ENCODE results near the gene JARID2. TPM values are rescaled to one million over a fixed set of nuclear protein-coding genes. Genes with fewer than 3 reads are reported as not detected.

JARID2 gene
- total RNA-seq, 1 experiment from 2014 or later = 23.6 TPM

DNA sequence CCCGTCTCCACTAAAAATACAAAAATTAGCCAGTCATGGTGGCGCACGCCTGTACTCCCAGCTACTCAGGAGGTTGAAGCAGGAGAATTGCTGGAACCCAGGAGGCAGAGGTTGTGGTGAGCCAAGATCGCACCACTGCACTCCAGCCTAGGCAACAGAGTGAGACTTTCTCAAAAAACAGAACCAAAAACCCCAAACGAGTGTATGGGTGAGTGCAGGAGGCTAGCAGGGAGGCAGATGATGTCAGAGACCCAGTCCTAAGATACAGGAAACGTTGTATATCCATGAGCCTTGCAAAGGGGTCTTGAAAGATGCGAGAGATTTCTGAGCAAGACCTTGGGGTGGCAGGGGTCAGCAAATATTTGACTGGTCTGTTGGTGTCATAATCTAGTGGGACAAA lies 136.2 kb downstream of the JARID2 start:
- no peak overlapping the region for H3K4me2 ChIP-seq (ENCODE audit: low read length)
- H3K4me1 ChIP-seq (ENCODE audit: control insufficient read depth in 1 of 2, insufficient read depth in 2 of 2, low read length in 2 of 2) = no peaks in the 10 kb centered on the region
- H3K79me2 ChIP-seq (ENCODE audit: insufficient read depth, low read length) = peaks cover 82% of the 10 kb centered on the region
- intact Hi-C loops (cut with micrococcal nuclease) = no loop called here
- no peaks in the 10 kb centered on the region for H4K20me1 ChIP-seq (ENCODE audit: insufficient read depth)
- ATAC-seq = no peak
- H3K9me2 ChIP-seq (ENCODE audit: insufficient read depth) = no peaks in the 10 kb centered on the region
- no peaks in the 10 kb centered on the region for H3K27me3 ChIP-seq (ENCODE audit: insufficient read depth, low read length)
- no peak overlapping the region for H2AFZ ChIP-seq (ENCODE audit: low read depth, low read length, poor library complexity, severe bottlenecking)
- DNase-seq (ENCODE audit: low read depth, low spot score) = no peak
- ChIA-PET RAD21 (ENCODE audit: low non-redundant PET in 1 of 2, low total read pairs in 2 of 2, uncharacterized antibody in 2 of 2, unreplicated experiment in 2 of 2) (no interaction called here), POLR2A (no interaction called here), CTCF (no interaction called here)
- no peak overlapping the region for H3K27ac ChIP-seq (ENCODE audit: low read depth, low read length)
- no peaks in the 10 kb centered on the region for H3K36me3 ChIP-seq (ENCODE audit: control insufficient read depth in 1 of 2, insufficient read depth in 2 of 2, low read length in 2 of 2)
- no peak overlapping the region for H3K4me3 ChIP-seq (replicated peaks in 1 of 2; ENCODE audit: low read depth in 1 of 2, low read length in 2 of 2)
- BruUV-seq (replicated peaks) = no TSS peak
- no peak for TF ChIP-seq CEBPB (IDR thresholded peaks at IDR 0.05; ENCODE audit: low read depth)
- no peaks in the 10 kb centered on the region for H3K9me3 ChIP-seq (ENCODE audit: control insufficient read depth in 1 of 2, insufficient read depth in 1 of 2, low read depth in 1 of 2, low read length in 2 of 2)
- H3K9ac ChIP-seq (ENCODE audit: low read length) = no peak overlapping the region

- CTCF ChIA-PET = no interaction called here
- POLR2A ChIA-PET = no interaction called here
- Histone ChIP-seq H3K9me3 (ENCODE audit: control insufficient read depth in 1 of 2, insufficient read depth in 1 of 2, low read depth in 1 of 2, low read length in 2 of 2) (no peaks in the 10 kb centered on the region), H3K4me1 (ENCODE audit: control insufficient read depth in 1 of 2, insufficient read depth in 2 of 2, low read length in 2 of 2) (no peaks in the 10 kb centered on the region), H4K20me1 (ENCODE audit: insufficient read depth) (no peaks in the 10 kb centered on the region), H3K36me3 (ENCODE audit: control insufficient read depth in 1 of 2, insufficient read depth in 2 of 2, low read length in 2 of 2) (no peaks in the 10 kb centered on the region), H3K9ac (ENCODE audit: low read length) (no peak overlapping the region), H2AFZ (ENCODE audit: low read depth, low read length, poor library complexity, severe bottlenecking) (no peak overlapping the region), H3K4me2 (ENCODE audit: low read length) (no peak overlapping the region), H3K9me2 (ENCODE audit: insufficient read depth) (no peaks in the 10 kb centered on the region), H3K27me3 (ENCODE audit: insufficient read depth, low read length) (no peaks in the 10 kb centered on the region), H3K27ac (ENCODE audit: low read depth, low read length) (no peak overlapping the region), H3K4me3 (replicated peaks in 1 of 2; ENCODE audit: low read depth in 1 of 2, low read length in 2 of 2) (no peak overlapping the region), H3K79me2 (ENCODE audit: insufficient read depth, low read length) (peaks cover 83% of the 10 kb centered on the region)
- no TSS peak for BruUV-seq (replicated peaks)
- DNase-seq (ENCODE audit: low read depth, low spot score) (no peak), ATAC-seq (no peak)
- intact Hi-C loops (cut with micrococcal nuclease) = no loop called here
- TF ChIP-seq SIN3A (IDR thresholded peaks at IDR 0.05; ENCODE audit: low read depth) (no peak), ATF3 (IDR thresholded peaks at IDR 0.05) (no peak), SP1 (IDR thresholded peaks at IDR 0.05; ENCODE audit: low read depth) (no peak), SRF (IDR thresholded peaks at IDR 0.05; ENCODE audit: low read depth) (no peak), EGR1 (IDR thresholded peaks at IDR 0.05; ENCODE audit: low read depth) (no peak), FOSL1 (IDR thresholded peaks at IDR 0.05; ENCODE audit: low read depth) (no peak), ZNF274 (IDR thresholded peaks at IDR 0.05; ENCODE audit: low read depth, low read length) (no peak), EZH2phosphoT487 (IDR thresholded peaks at IDR 0.05; ENCODE audit: borderline replicate concordance) (no peak), YY1 (IDR thresholded peaks at IDR 0.05; ENCODE audit: extremely low read depth, insufficient replicate concordance, low read depth, low read length) (no peak), ZFX (IDR thresholded peaks at IDR 0.05) (no peak), EZH2 (IDR thresholded peaks at IDR 0.05) (no peak), ELF1 (IDR thresholded peaks at IDR 0.05; ENCODE audit: borderline replicate concordance, low read depth) (no peak), POLR2A (IDR thresholded peaks at IDR 0.05; ENCODE audit: borderline replicate concordance, extremely low read depth, insufficient read depth, insufficient read length) (no peak)
- TF ChIP-seq, protein P1, sequence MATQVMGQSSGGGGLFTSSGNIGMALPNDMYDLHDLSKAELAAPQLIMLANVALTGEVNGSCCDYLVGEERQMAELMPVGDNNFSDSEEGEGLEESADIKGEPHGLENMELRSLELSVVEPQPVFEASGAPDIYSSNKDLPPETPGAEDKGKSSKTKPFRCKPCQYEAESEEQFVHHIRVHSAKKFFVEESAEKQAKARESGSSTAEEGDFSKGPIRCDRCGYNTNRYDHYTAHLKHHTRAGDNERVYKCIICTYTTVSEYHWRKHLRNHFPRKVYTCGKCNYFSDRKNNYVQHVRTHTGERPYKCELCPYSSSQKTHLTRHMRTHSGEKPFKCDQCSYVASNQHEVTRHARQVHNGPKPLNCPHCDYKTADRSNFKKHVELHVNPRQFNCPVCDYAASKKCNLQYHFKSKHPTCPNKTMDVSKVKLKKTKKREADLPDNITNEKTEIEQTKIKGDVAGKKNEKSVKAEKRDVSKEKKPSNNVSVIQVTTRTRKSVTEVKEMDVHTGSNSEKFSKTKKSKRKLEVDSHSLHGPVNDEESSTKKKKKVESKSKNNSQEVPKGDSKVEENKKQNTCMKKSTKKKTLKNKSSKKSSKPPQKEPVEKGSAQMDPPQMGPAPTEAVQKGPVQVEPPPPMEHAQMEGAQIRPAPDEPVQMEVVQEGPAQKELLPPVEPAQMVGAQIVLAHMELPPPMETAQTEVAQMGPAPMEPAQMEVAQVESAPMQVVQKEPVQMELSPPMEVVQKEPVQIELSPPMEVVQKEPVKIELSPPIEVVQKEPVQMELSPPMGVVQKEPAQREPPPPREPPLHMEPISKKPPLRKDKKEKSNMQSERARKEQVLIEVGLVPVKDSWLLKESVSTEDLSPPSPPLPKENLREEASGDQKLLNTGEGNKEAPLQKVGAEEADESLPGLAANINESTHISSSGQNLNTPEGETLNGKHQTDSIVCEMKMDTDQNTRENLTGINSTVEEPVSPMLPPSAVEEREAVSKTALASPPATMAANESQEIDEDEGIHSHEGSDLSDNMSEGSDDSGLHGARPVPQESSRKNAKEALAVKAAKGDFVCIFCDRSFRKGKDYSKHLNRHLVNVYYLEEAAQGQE (IDR thresholded peaks at IDR 0.05; ENCODE audit: low read depth) = no peak
- TF ChIP-seq, protein P2, sequence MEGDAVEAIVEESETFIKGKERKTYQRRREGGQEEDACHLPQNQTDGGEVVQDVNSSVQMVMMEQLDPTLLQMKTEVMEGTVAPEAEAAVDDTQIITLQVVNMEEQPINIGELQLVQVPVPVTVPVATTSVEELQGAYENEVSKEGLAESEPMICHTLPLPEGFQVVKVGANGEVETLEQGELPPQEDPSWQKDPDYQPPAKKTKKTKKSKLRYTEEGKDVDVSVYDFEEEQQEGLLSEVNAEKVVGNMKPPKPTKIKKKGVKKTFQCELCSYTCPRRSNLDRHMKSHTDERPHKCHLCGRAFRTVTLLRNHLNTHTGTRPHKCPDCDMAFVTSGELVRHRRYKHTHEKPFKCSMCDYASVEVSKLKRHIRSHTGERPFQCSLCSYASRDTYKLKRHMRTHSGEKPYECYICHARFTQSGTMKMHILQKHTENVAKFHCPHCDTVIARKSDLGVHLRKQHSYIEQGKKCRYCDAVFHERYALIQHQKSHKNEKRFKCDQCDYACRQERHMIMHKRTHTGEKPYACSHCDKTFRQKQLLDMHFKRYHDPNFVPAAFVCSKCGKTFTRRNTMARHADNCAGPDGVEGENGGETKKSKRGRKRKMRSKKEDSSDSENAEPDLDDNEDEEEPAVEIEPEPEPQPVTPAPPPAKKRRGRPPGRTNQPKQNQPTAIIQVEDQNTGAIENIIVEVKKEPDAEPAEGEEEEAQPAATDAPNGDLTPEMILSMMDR (IDR thresholded peaks at IDR 0.05 in 2 of 3, conservative IDR thresholded peaks at IDR 0.05 in 1 of 3; ENCODE audit: borderline replicate concordance in 1 of 3, insufficient read depth in 1 of 3, low read depth in 2 of 3, low read length in 2 of 3) = no peak
- RAD21 ChIA-PET (ENCODE audit: low non-redundant PET in 1 of 2, low total read pairs in 2 of 2, uncharacterized antibody in 2 of 2, unreplicated experiment in 2 of 2) = no interaction called here
Measured at GRCh38 chr6:15382712-15383111, 136.8 kb downstream of the JARID2 start.
